ENCODE data around the gene SLITRK4. TPM values are rescaled to one million over a fixed set of nuclear protein-coding genes. Genes with fewer than 3 reads are reported as not detected.

The SLITRK4 gene
- total RNA-seq, 1 experiment from 2014 or later, result 1.5 TPM

- Histone ChIP-seq H2BK12ac (ENCODE audit: insufficient read length, low read depth, low read length) (no peak overlapping the region), H3K4me1 (ENCODE audit: insufficient read depth, low read length) (no peaks in the 10 kb centered on the region), H2AK5ac (ENCODE audit: insufficient read length, low read length) (no peak overlapping the region), H3K9me3 (ENCODE audit: control insufficient read depth, low read depth, low read length) (peaks cover under 1% of the 10 kb centered on the region), H3K4ac (ENCODE audit: low read depth, low read length) (no peak overlapping the region), H3K56ac (ENCODE audit: insufficient read length, low read depth, low read length) (no peak overlapping the region), H4K20me1 (ENCODE audit: control insufficient read depth, insufficient read depth, insufficient read length) (no peaks in the 10 kb centered on the region), H3K79me2 (ENCODE audit: insufficient read depth, low read length) (no peaks in the 10 kb centered on the region), H3T11ph (ENCODE audit: low read length) (no peak overlapping the region), H4K91ac (ENCODE audit: insufficient read length, low read depth, low read length) (no peak overlapping the region), H3K27ac (ENCODE audit: insufficient read length, low read depth, low read length) (no peak overlapping the region), H3K23me2 (ENCODE audit: insufficient read length, low read depth, low read length, poor library complexity, severe bottlenecking) (no peaks in the 10 kb centered on the region), H2BK5ac (ENCODE audit: insufficient read length, low read length) (no peak overlapping the region), H3K79me1 (ENCODE audit: insufficient read depth, low read depth, low read length, poor library complexity, severe bottlenecking) (no peaks in the 10 kb centered on the region), H3K9ac (ENCODE audit: extremely low read depth, insufficient read length, low read length) (no peak overlapping the region), H2AFZ (ENCODE audit: low read length) (no peak overlapping the region), H3K14ac (ENCODE audit: insufficient read depth, low read length) (no peak overlapping the region), H3K4me2 (ENCODE audit: insufficient read depth, insufficient read length, low read length) (no peak overlapping the region), H4K8ac (replicated peaks; ENCODE audit: insufficient read length, low read depth, low read length) (no peak overlapping the region), H2BK20ac (ENCODE audit: low read depth, low read length, poor library complexity, severe bottlenecking) (no peak overlapping the region), H3K23ac (ENCODE audit: insufficient read length, low read depth, low read length) (no peak overlapping the region), H4K5ac (ENCODE audit: insufficient read length, low read depth, low read length) (no peak overlapping the region), H2BK15ac (ENCODE audit: low read depth, low read length) (no peak overlapping the region), H3K18ac (ENCODE audit: insufficient read length, low read depth, low read length) (no peak overlapping the region), H3K27me3 (ENCODE audit: insufficient read depth, low read length) (no peaks in the 10 kb centered on the region), H2BK120ac (ENCODE audit: low read depth, low read length, poor library complexity, severe bottlenecking) (no peak overlapping the region)
- no peak for TF ChIP-seq CTCF (conservative IDR thresholded peaks at IDR 0.05)
- Mint-ChIP-seq H3K27me3 (ENCODE audit: low read depth) (no peaks in the 10 kb centered on the region), H3K27ac (no peak overlapping the region), H3K36me3 (ENCODE audit: insufficient read depth in 1 of 3, low read depth in 3 of 3) (no peaks in the 10 kb centered on the region), H3K9me3 (peaks cover 25 to 31% of the 10 kb centered on the region in 2 experiments), H3K4me3 (no peak overlapping the region), H3K4me1 (no peaks in the 10 kb centered on the region)
- no peak for DNase-seq
Observed at GRCh38 chrX:143661286-143661685, 25.4 kb upstream of the SLITRK4 start.

Measured in H9 (cell line).